Measurements from ENCODE around the gene TTR. TPM values are rescaled to one million over a fixed set of nuclear protein-coding genes. Genes with fewer than 3 reads are reported as not detected.
A peak's percentile ranks its signal among the peaks of the same experiment; 100 is the strongest.

Gene TTR
- total and polyA plus RNA-seq, 2 of the 13 experiments (the other 11 are each of a cell fraction or from before 2014, with no cell fraction given): 91.3 to 496 TPM

GRCh38 chr18:31558567-31558966, 33.1 kb upstream of the TTR start (continued):
- TF ChIP-seq ZNF318 (CRISPR knock-in tag; IDR thresholded peaks at IDR 0.05) (no peak), LBX2 (CRISPR knock-in tag; IDR thresholded peaks at IDR 0.05; ENCODE audit: borderline replicate concordance) (no peak), IRF2 (CRISPR knock-in tag; IDR thresholded peaks at IDR 0.05) (0 out of 2 replicates have a peak, but pooled peaks have one; percentile 53), ETS1 (CRISPR knock-in tag; IDR thresholded peaks at IDR 0.05) (no peak), ZNF605 (CRISPR knock-in tag; IDR thresholded peaks at IDR 0.05) (no peak), MTA1 (CRISPR knock-in tag; IDR thresholded peaks at IDR 0.05; ENCODE audit: borderline replicate concordance) (no peak), ZFX (CRISPR knock-in tag; IDR thresholded peaks at IDR 0.05; ENCODE audit: low read depth) (0 out of 2 replicates have a peak, but pooled peaks have one; percentile 26), RAD21 (CRISPR knock-in tag; IDR thresholded peaks at IDR 0.05) (no peak), RARA (CRISPR knock-in tag; IDR thresholded peaks at IDR 0.05) (peak; percentile 71), ZGPAT (CRISPR knock-in tag; IDR thresholded peaks at IDR 0.05) (peak; percentile 46; the same call in 1 of the 2 replicates), ZNF180 (CRISPR knock-in tag; IDR thresholded peaks at IDR 0.05; ENCODE audit: borderline replicate concordance, low read depth) (no peak), BORCS8-MEF2B (CRISPR knock-in tag; IDR thresholded peaks at IDR 0.05) (no peak), AGO2 (optimal IDR thresholded peaks at IDR 0.05; ENCODE audit: low read depth, low read length) (no peak), KDM4B (CRISPR knock-in tag; IDR thresholded peaks at IDR 0.05) (no peak)
- TF ChIP-seq, protein P1, sequence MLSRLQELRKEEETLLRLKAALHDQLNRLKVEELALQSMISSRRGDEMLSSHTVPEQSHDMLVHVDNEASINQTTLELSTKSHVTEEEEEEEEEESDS (CRISPR knock-in tag; IDR thresholded peaks at IDR 0.05; ENCODE audit: borderline replicate concordance): no peak

Measured in HepG2 (cell line).